Mesodermal cell (in vitro differentiated cells): ENCODE data around the gene SIRPB1.
"Not testable (repeated sequence)": the region's sequence is repeated elsewhere in the genome, so short reads cannot be mapped to it uniquely, and the experiment has no call there.

Experiments used
- H3K27ac ChIP-seq: 2 replicates; pipeline ENCODE4 v1.7.0; 2013; ENCODE audit warnings: mild to moderate bottlenecking, low read depth, low read length, moderate library complexity; ENCODE audit not compliant: severe bottlenecking
- H3K36me3 ChIP-seq: 2 replicates; pipeline ENCODE4 v1.7.1; 2013; ENCODE audit warnings: mild to moderate bottlenecking, low read length, moderate library complexity; ENCODE audit not compliant: control insufficient read depth, insufficient read depth
- H3K4me1 ChIP-seq: one replicate; pipeline ENCODE4 v1.7.1; 2013; ENCODE audit warnings: mild to moderate bottlenecking, low read length; ENCODE audit not compliant: insufficient read depth, control insufficient read depth, poor library complexity, severe bottlenecking
- H3K4me3 ChIP-seq: 2 replicates; pipeline ENCODE4 v1.7.0; 2013; ENCODE audit warnings: low read length, control low read depth, mild to moderate bottlenecking; ENCODE audit not compliant: insufficient read depth, poor library complexity, severe bottlenecking; ENCODE audit errors: extremely low read depth
- H3K9me3 ChIP-seq: 2 replicates; pipeline ENCODE4 v1.7.1; 2013; ENCODE audit warnings: mild to moderate bottlenecking, low read length, moderate library complexity; ENCODE audit not compliant: control insufficient read depth
- WGBS, 2 experiments: methylation state at CpG; one replicate each; pipeline ENCODE4 v1.1.5; 2013; ENCODE audit warnings: missing lambda C conversion rate in 2 of 2; ENCODE audit not compliant: insufficient coverage in 2 of 2; 5-methylcytosine and 5-hydroxymethylcytosine counted together

Gene SIRPB1

DNA sequence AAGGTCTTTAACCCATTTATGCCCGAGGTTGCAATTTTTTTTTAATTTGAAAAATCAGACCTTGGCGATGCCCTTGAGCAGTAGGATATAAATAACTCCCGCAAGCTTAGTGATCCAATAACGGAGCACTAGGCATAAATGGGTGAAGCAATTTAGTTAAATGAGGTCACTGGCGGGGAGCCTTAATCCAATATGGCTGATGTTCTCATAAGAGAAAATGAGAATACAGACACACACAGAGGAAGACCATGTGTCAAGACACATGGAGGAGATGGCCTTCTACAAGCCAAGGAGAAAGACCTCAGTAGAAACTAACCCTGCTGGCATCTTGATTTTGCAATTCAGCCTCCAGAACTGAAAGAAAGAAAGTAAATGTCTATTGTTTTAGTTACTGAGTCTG lies 37.0 kb upstream of the SIRPB1 start:
- Histone ChIP-seq H3K9me3 (no peaks in the 10 kb centered on the region), H3K4me3 (no peak overlapping the region), H3K4me1 (no peaks in the 10 kb centered on the region), H3K27ac (no peak overlapping the region), H3K36me3 (no peaks in the 10 kb centered on the region)
- 81% methylated on average over 5 of the region's 5 CpGs for WGBS, 2 experiments

DNA sequence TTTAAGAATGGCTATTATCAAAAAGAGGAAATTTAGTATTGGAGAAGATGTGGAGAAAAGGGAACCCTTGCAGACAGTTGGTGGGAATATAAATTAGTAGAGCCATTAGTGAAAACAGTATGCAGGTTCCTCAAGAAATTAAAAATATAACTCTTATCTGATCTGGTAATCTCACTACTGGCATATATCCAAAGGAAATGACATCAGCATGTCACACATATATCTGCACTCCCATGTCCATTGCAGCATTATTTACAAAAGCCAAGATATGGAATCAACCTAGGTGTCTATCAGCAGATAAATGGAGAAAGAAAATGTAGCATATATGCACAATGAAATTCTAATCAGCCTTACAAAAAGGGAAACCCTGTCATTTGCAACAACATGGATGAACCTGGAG lies 35.2 kb upstream of the SIRPB1 start:
- Histone ChIP-seq H3K36me3 (no peaks in the 10 kb centered on the region), H3K4me1 (no peaks in the 10 kb centered on the region), H3K27ac (no peak overlapping the region), H3K4me3 (no peak overlapping the region), H3K9me3 (no peaks in the 10 kb centered on the region)

DNA sequence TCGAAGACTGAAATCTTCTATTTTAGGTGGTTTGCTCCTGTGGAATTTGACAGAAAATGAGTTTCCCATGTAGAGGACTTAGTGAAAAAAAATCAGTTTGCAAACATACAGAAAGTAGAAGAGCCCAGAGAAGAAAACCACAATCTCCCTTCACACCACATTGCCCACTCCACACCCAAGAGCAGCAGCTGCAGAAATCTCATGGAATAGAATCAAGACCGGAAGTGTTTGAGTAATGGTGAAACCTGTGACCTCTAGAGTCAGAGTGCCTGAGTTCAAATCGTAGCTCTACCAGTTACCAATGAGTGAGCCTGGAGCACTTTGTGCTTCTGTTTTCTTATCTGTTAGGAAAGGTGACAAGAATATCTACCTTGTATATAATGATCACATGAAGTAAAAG lies 33.2 kb upstream of the SIRPB1 start:
- WGBS, 2 experiments = 80 to 82% methylated on average over 2 to 3 of the region's 3 CpGs
- Histone ChIP-seq H3K27ac (no peak overlapping the region), H3K36me3 (no peaks in the 10 kb centered on the region), H3K4me1 (no peaks in the 10 kb centered on the region), H3K9me3 (no peaks in the 10 kb centered on the region), H3K4me3 (no peak overlapping the region)

DNA sequence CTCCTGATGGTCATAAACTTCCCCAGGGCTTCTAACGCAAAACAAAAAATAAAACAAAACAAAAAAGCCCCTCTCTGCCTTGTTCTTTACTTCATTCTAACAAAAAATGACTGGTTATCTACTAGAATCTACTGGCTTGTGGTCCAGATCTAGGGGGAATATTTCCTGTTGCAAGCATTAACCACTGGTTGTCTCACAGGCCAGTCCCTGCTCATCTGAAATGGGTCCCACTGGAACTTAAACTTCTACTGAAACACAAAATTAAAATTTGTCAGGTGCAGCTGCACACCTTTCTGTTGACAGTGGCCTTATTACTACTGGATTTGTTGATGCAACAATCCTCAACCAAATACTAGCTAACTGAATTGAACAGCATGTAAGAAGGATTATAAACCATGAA lies 32.3 kb upstream of the SIRPB1 start:
- 100% methylated on average over 1 of the region's 1 CpG for WGBS, 2 experiments
- H3K36me3 ChIP-seq = no peaks in the 10 kb centered on the region
- no peak overlapping the region for H3K27ac ChIP-seq

DNA sequence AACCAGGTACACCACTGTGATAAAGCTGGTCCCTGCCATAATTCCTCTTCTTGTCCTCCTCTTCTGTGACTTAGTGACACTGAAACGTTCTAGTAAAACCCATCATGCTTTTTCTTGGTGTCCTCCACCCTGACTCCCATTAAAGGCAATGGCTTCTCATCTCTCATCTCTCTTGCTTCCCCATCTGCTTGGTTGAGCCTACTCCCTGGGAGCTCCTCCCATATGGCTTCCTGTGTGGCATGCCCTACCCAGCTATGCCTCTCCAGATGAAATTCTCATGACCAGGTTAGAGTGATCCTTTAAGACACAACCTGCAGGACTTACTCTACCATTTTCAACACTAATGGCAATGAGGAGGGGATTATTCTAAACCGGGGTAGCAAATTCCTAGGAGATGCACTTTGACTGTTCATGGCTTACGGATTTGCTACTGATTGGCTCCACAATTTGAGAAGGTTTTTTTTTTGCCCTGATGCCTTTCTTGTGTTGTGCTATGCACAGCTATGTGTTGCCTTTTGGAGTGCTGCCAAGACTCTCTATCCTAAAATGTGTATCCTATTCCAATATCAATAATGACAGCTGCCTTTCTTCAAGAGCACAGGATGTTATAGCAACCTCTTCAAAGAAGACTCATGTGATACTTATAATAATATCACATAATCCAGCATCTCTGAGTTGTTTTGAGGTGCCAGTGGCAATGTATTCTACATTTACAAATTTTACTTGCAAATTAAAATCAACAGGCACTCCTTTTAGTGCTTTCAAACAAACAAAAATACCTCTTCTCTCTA lies 31.7 kb upstream of the SIRPB1 start:
- H3K27ac ChIP-seq = no peak overlapping the region
- no peaks in the 10 kb centered on the region for H3K36me3 ChIP-seq
- H3K4me3 ChIP-seq = no peak overlapping the region
- WGBS, 2 experiments = 62 to 86% methylated on average over 2 of the region's 3 CpGs
- no peaks in the 10 kb centered on the region for H3K9me3 ChIP-seq
- H3K4me1 ChIP-seq = no peaks in the 10 kb centered on the region

More for the DNA sequence above, 32.3 kb upstream of the SIRPB1 start:
- no peak overlapping the region for H3K4me3 ChIP-seq
- no peaks in the 10 kb centered on the region for H3K9me3 ChIP-seq
- H3K4me1 ChIP-seq = no peaks in the 10 kb centered on the region

DNA sequence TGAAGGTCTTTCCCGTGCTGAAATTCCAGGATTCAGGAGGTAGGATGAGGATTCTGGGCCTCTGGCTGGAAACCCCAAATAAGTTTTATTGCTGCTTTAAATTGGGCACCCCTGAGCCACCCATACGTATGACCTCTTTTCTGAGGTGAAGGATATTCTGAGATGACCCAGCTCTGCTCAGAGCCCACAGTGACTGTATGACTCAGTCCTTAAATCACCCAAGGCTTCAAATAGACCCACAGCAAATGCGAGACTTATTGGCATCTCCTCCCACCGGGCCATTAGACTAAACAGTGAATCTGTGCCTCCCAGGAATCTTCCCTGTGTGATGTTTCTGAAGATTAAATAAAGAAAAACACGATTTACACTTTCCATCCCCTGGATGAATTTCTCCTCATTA lies 28.3 kb upstream of the SIRPB1 start:
- no peak overlapping the region for H3K4me3 ChIP-seq
- WGBS, 2 experiments = 69 to 76% methylated on average over 2 to 3 of the region's 5 CpGs
- H3K9me3 ChIP-seq = no peaks in the 10 kb centered on the region

DNA sequence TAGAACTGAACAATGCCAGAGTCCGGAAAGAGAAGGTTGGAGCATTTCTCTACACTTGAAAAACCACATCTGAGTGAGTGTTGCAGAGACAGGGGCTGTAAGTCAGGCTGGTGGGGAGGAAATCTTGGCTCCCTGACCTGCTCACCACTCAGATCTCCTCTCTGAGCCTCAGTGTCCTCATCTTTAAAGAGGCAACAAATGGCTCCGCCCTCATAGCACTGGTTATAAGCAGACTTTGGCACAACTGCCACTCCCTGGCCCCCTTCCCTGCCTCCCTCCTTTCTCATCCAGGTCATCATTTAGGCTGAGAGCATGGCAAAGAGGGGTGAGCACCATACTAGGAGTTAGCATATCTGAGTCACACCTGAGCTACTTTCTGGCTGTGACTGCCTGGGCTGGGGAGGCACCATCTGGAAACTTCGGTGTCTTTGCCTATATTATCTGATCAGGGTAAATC lies 27.2 kb upstream of the SIRPB1 start:
- Histone ChIP-seq H3K9me3 (no peaks in the 10 kb centered on the region), H3K36me3 (no peaks in the 10 kb centered on the region), H3K4me3 (no peak overlapping the region), H3K4me1 (no peaks in the 10 kb centered on the region), H3K27ac (no peak overlapping the region)
- 90 to 100% methylated on average over 1 to 2 of the region's 3 CpGs for WGBS, 2 experiments

More for the DNA sequence above, 28.3 kb upstream of the SIRPB1 start:
- Histone ChIP-seq H3K4me1 (no peaks in the 10 kb centered on the region), H3K36me3 (no peaks in the 10 kb centered on the region), H3K27ac (no peak overlapping the region)

DNA sequence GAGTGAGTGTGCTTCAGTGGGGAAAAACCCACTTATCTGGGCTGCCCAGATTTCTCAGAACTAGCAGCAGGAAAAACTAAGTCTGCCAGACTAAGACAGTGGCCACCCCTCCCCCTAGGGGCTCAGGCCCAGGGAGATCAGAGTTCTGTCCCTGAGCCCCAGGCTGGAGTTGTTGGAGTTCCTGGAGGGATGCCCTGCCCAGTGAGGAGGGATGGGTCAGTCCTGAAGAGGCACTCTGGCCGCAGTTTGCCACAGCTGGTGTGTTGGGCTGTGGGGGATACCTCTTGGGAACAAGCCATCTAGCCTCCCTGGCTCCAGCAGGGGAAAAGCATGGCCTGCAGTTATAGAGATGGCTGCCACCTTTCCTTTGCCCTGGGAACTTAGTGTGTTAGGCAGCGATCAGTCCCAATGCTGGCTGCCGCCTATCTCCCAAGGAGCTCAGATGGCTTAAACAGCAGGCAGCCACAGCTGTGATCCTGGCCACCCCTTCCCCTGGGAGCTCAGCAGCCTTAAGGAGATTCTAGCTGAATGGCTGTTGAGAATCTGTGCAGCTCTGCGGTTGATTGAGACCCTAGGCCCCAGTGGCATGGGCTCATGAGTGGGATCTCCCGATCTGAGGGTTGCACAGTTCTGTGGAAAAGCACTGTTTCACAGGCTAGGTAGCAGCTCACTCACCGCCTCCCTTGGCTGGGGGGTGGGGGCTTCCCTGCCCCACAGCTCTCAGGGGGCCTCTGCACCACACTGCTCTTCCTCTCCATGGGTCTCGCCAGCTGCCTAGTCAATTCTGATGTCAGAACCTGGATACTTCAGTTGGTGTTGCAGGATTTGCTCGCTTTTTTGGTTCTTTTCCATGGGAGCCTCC lies 24.5 kb upstream of the SIRPB1 start:
- Histone ChIP-seq H3K4me1 (no peaks in the 10 kb centered on the region), H3K4me3 (no peak overlapping the region)
- 93% methylated on average over 8 of the region's 8 CpGs for WGBS, 2 experiments

DNA sequence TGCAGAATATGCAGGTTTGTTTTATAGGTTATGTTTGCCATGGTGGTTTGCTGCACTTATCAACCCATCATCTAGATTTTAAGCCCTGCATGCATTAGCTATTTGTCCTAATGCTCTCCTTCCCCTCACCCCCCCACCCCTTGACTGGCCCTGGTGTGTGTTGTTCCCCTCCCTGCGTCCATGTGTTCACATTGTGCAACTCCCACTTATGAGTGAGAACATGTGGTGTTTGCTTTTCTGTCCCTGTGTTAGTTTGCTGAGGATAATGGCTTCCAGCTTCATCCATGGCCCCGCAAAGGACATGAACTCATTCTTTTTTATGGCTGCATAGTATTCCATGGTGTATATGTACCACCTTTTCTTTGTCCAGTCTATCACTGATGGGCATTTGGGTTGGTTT lies 18.8 kb upstream of the SIRPB1 start:
- WGBS, 2 experiments = no CpG with 5 or more reads among the region's 2 CpGs
- not testable (repeated sequence) for H3K36me3 ChIP-seq, H3K9me3 ChIP-seq, H3K4me1 ChIP-seq, H3K27ac ChIP-seq, H3K4me3 ChIP-seq

More for the DNA sequence above, 24.5 kb upstream of the SIRPB1 start:
- H3K27ac ChIP-seq = no peak overlapping the region
- H3K9me3 ChIP-seq = no peaks in the 10 kb centered on the region
- H3K36me3 ChIP-seq = no peaks in the 10 kb centered on the region

DNA sequence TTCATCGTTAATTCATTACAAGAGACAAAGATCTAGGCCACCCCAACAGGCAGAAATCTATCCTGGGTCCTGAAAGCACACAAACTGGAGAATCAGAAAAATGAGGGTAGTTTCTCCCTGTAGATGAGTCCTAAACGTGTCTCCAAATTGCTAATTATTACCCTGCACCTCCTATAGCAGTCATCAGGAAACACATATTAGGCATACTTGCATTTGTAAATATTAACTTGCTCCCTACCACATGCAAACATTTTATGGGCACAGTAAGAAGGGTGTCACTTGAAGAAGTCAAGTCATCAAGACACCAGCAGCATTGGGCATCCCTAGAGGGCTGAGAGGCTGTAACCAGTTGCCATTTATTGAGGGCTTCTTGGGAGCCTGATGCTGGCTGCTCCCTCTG lies 17.9 kb upstream of the SIRPB1 start:
- H3K4me3 ChIP-seq = no peak overlapping the region
- no peaks in the 10 kb centered on the region for H3K9me3 ChIP-seq
- no peaks in the 10 kb centered on the region for H3K4me1 ChIP-seq
- WGBS, 2 experiments = 100% methylated on average over 1 of the region's 2 CpGs
- H3K36me3 ChIP-seq = no peaks in the 10 kb centered on the region
- H3K27ac ChIP-seq = no peak overlapping the region

DNA sequence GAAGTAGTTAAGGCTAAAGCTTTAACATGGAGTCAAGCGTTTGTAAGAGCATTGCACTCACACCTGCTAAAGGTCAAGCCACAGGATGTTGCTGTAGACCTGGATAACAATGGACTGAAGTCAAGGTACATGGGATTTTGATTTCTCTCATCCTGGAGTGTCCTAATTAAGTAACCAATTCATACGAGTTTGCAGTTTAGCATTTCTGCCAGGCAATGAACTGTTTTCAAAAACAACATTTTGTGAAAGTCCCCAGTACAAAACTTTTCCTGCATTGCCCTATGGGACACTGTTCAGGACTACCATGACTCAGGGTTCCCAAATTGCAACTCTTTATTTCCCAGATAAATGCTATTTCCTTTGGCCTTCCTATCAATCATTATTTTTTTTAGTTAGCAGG lies 17.4 kb upstream of the SIRPB1 start:
- Histone ChIP-seq H3K9me3 (no peaks in the 10 kb centered on the region), H3K36me3 (no peaks in the 10 kb centered on the region), H3K27ac (no peak overlapping the region), H3K4me1 (no peaks in the 10 kb centered on the region), H3K4me3 (no peak overlapping the region)
- WGBS, 2 experiments = 71 to 79% methylated on average over 2 of the region's 2 CpGs
